ENCODE results near the gene ALOX5. TPM values are rescaled to one million over a fixed set of nuclear protein-coding genes. Genes with fewer than 3 reads are reported as not detected.

ALOX5 gene
- total and polyA plus RNA-seq, 2 experiments from 2014 or later = 3.7 to 5.4 TPM

- no peaks in the 10 kb centered on the region for H3K79me2 ChIP-seq (replicated peaks; ENCODE audit: insufficient read depth)
- no peaks in the 10 kb centered on the region; the same call in 2 of the 3 replicates for H3K36me3 Mint-ChIP-seq (ENCODE audit: low read depth)
- 0 out of 2 replicates have a peak, but pooled peaks cover 2% of the 10 kb centered on the region for H3F3A ChIP-seq (replicated peaks; ENCODE audit: low read depth)
- peak overlapping the region; percentile 77 for H3K4me3 Mint-ChIP-seq
- peaks cover 57% of the 10 kb centered on the region for H3K27me3 ChIP-seq (ENCODE audit: insufficient read depth)
- TF ChIP-seq CTCF (conservative IDR thresholded peaks at IDR 0.05; ENCODE audit: low read depth in 2 of 2) = no peak
- TF ChIP-seq EZH2 (IDR thresholded peaks at IDR 0.05; ENCODE audit: low read depth, unreplicated experiment) = peak; percentile 49
- TF ChIP-seq ETS1 (IDR thresholded peaks at IDR 0.05) = no peak
- ATAC-seq (peak; percentile 52), DNase-seq (ENCODE audit: low spot score) (peak; percentile 17)
- H3K4me1 Mint-ChIP-seq = peaks cover 27% of the 10 kb centered on the region
- H2AFZ ChIP-seq = peak overlapping the region; percentile 99
- H4K20me1 ChIP-seq (replicated peaks; ENCODE audit: insufficient read depth) = no peaks in the 10 kb centered on the region
- H3K4me2 ChIP-seq = peak overlapping the region; percentile 96
- peak overlapping the region; percentile 78 for H3K4me3 ChIP-seq
- no peaks in the 10 kb centered on the region for H3K36me3 ChIP-seq (ENCODE audit: insufficient read depth)
- H3K27ac Mint-ChIP-seq = no peak overlapping the region
- peaks cover 4% of the 10 kb centered on the region; the same call in 1 of the 2 replicates for H3K4me1 ChIP-seq (ENCODE audit: insufficient read depth)
- H3K27ac ChIP-seq (ENCODE audit: low read depth) = no peak overlapping the region
- H3K27me3 Mint-ChIP-seq (ENCODE audit: insufficient read depth, low read depth, poor library complexity) = peaks cover 36% of the 10 kb centered on the region
- H3K9me2 ChIP-seq (ENCODE audit: insufficient read depth) = no peaks in the 10 kb centered on the region
- peaks cover 4% of the 10 kb centered on the region; the same call in 2 of the 3 replicates for H3K9me3 Mint-ChIP-seq
Measured at GRCh38 chr10:45373003-45373575, 927 bp upstream of the ALOX5 start.

- Histone ChIP-seq H3F3A (replicated peaks; ENCODE audit: low read depth) (0 out of 2 replicates have a peak, but pooled peaks cover 2% of the 10 kb centered on the region), H3K79me2 (replicated peaks; ENCODE audit: insufficient read depth) (no peaks in the 10 kb centered on the region), H4K20me1 (replicated peaks; ENCODE audit: insufficient read depth) (no peaks in the 10 kb centered on the region), H3K4me3 (peak overlapping the region; percentile 68), H2AFZ (peak overlapping the region; percentile 93), H3K4me2 (peak overlapping the region; percentile 83), H3K27ac (ENCODE audit: low read depth) (no peak overlapping the region), H3K9me2 (ENCODE audit: insufficient read depth) (no peaks in the 10 kb centered on the region), H3K4me1 (ENCODE audit: insufficient read depth) (peaks cover 4% of the 10 kb centered on the region; the same call in 1 of the 2 replicates), H3K36me3 (ENCODE audit: insufficient read depth) (no peaks in the 10 kb centered on the region), H3K27me3 (ENCODE audit: insufficient read depth) (peaks cover 57% of the 10 kb centered on the region)
- H3K4me1 Mint-ChIP-seq = peaks cover 27% of the 10 kb centered on the region
- peaks cover 4% of the 10 kb centered on the region; the same call in 2 of the 3 replicates for H3K9me3 Mint-ChIP-seq
- H3K27me3 Mint-ChIP-seq (ENCODE audit: insufficient read depth, low read depth, poor library complexity) = peaks cover 36% of the 10 kb centered on the region
- DNase-seq (ENCODE audit: low spot score) (peak; percentile 32), ATAC-seq (peak; percentile 11)
- H3K4me3 Mint-ChIP-seq = peak overlapping the region; percentile 64
- H3K36me3 Mint-ChIP-seq (ENCODE audit: low read depth) = no peaks in the 10 kb centered on the region; the same call in 2 of the 3 replicates
- no peak overlapping the region for H3K27ac Mint-ChIP-seq
- no peak for TF ChIP-seq EZH2phosphoT487 (IDR thresholded peaks at IDR 0.05; ENCODE audit: unreplicated experiment)
- no peak for TF ChIP-seq CTCF (conservative IDR thresholded peaks at IDR 0.05; ENCODE audit: low read depth in 2 of 2)
- no peak for TF ChIP-seq CREB1 (CRISPR knock-in tag; IDR thresholded peaks at IDR 0.05; ENCODE audit: low read depth)
- no peak for TF ChIP-seq ETS1 (IDR thresholded peaks at IDR 0.05)
Measured at GRCh38 chr10:45374350-45375052, 485 bp downstream of the ALOX5 start.

Measured in GM23338 (cell line).